HG03342 (cell line): Measurements from ENCODE around the gene CALN1.
"Not testable (repeated sequence)": the region's sequence is repeated elsewhere in the genome, so short reads cannot be mapped to it uniquely, and the experiment has no call there.

Source experiments
- ATAC-seq: cut with Tn5 transposase; IDR thresholded peaks from one replicate; pipeline ENCODE4 v1.9.1; 2021; ENCODE audit warnings: mild to moderate bottlenecking, moderate library complexity; ENCODE audit not compliant: unreplicated experiment

Gene CALN1

DNA sequence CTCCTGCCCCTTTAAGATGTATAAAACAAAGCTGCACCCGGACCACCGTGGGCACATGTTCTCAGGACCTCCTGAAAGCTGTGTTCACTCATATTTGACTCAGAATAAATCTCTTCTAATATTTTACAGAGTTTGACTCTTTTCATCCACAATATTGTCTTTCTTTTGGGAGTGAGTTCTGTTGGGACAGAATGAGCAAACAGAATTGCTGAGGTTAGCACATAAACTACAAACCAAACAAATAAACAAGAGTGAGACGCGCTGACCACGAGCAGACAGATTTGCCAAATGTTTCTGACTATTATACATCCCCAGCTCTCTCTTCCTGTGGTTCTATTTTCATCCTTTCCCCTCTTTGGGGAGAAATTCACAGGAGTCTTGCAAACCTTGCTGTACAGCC lies 526.7 kb downstream of the CALN1 start:
- no peak for ATAC-seq

GRCh38 chr7:71883415-71883814 lies 528.7 kb downstream of the CALN1 start:
- ATAC-seq, result no peak

DNA sequence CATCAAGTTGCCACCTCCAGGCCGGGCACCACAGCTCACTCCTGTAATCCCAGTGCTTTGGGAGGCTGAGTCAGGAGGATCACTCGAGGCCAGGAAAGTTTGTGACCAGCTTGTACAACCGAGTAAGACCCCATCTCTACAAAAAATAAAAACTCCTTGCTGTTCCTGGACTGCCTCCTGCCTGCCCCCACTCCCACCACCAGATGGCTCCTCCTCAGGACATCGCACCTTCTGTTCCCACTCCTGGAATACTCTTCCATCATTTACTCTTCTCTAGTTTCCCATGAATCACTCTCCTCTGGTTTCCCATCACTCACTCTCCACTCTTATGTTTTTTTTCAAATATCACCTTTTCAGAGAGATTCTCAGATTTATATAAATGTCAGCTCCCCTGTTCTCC lies 540.7 kb downstream of the CALN1 start:
- ATAC-seq, result no peak

DNA sequence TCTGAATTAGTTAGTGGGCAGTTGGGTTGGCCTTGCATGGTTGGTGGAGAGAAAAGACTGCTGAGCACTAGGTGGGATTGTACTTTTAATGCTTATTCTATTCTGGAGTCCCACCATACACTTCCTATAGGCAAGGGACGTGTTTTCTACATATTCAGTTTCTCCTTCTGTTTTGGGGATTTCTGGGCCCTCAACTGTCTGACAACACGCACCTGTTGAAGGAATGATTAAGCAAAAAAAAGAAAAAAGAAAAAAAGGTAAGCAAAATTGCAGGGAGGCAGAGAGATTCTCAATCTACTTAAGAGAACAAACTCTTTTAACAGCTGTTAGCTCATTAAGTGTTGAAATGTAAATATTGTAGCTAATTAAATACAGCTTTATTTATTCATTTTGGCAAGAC lies 541.3 kb downstream of the CALN1 start:
- no peak for ATAC-seq

- ATAC-seq, result no peak
Measured at GRCh38 chr7:71868797-71869196, 543.3 kb downstream of the CALN1 start.

GRCh38 chr7:71867626-71868025 lies 544.5 kb downstream of the CALN1 start:
- ATAC-seq, result no peak

DNA sequence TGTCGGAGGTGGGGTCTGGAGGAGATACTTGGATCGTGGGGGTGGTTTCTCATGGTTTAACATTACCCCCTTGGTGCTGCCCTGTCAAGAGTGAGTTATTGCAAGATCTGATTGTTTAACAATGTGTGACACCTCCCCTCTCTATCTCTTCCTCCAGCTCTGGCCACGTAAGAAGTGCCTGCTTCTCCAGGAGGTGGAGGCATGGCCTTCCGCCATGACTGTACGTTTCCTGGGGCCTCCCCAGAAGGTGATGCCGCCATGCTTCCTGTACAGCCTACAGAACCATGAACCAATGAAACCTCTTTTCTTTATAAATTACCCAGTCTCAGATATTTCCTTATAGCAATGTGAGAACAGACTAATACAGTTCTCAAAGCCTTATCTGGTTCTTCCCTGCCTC lies 547.0 kb downstream of the CALN1 start:
- no peak for ATAC-seq

- ATAC-seq, result no peak
Measured at GRCh38 chr7:71864130-71864529, 548.0 kb downstream of the CALN1 start.

- ATAC-seq, result no peak
Measured at GRCh38 chr7:71860572-71860971, 551.6 kb downstream of the CALN1 start.

DNA sequence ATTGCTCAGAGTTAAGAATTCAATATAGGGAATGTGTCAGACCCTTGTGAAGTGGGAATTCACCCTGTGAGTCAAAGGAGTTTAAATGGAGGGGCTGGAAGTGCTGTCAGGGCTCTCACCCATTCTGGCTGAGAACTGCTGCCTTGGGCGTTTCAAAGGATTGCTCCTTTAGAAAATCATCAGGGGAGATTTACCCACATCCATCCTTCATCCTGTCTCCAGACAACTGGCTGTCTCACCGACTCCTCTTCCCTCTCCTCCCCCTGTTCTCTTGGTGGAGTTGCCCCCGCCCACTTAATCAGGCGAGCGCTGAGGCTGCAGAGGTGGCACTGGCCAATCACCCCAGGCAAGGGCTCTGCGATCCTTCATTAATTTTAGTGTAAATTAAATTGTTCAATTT lies 554.8 kb downstream of the CALN1 start:
- no peak for ATAC-seq

DNA sequence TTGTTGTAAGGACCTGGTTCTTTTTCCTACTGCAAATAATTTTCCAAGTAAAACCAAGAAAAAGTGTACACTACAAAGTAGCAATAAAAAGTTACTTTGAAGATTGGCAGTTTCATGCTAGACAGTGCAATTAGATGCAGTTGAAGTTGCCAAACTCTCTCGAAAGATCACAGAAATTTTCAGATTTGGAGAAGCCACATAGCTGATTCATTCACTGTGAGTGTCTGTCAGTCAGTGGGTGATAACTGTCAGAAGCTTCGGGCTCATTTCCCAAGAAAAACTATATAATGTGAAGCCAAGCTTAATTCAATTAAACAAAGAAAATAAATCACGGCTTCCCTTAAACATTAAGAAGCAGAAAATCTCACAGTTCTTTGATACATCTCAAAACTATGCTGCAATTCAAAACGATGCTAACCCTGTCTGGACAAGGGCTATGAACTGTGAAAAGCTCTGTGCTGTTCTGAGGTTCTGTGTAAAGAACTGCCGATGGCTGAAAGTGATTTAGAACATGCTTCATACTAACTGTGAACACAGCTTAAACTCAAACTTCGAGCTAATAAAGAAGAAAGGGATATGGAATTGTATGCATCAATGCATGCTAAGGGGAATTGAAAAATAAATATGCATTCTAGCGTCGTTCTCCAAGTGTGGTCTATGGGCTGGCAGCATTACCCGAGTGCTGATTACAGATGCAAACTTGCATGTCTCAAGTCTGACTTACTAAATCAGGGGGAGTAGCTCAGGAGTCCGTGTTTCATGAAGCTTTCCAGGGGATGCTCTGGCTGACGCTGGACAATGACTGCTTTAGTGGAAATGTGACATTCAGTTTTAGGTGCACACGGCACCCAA lies 557.4 kb downstream of the CALN1 start:
- no peak for ATAC-seq

GRCh38 chr7:71851776-71852498 lies 560.2 kb downstream of the CALN1 start:
- ATAC-seq, result no peak

DNA sequence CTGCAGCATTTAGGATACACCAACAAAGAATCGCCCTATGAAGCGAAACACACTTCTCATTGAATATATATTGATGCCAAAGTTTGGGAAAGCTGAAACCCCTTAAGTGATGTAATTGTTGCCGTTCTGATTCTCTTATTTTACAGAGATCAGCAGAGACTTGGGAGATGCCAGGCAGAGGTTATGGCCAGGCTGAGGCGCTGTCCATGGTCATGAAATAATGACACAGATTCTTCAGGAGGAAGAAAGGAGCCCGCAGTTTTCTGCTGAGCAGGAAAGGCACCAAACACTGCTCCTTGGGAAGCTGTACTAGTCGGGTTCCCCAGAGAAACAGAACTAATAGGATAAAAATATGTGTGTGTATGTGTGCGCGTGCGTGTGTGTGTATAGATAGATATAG lies 566.0 kb downstream of the CALN1 start:
- ATAC-seq, result no peak

GRCh38 chr7:71843676-71844075 lies 568.5 kb downstream of the CALN1 start:
- ATAC-seq, result no peak

DNA sequence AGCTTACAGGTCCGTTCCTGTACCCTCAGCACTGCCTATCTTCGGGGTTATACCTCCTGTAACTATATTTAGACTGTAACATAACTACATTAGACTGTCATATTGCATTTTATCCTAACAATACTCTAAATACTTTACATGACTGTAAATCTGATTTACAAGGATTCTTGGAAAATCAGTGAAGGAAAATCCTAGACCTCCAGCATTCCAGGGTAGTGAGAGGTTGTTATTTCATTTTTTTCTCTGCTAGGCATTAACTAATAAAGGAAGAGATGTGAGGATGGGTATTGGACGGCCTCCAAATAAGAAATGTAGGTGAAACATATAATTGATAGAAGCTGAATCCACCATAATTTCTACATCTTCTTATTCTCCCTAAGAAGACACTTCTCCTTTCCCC lies 569.4 kb downstream of the CALN1 start:
- ATAC-seq, result no peak

DNA sequence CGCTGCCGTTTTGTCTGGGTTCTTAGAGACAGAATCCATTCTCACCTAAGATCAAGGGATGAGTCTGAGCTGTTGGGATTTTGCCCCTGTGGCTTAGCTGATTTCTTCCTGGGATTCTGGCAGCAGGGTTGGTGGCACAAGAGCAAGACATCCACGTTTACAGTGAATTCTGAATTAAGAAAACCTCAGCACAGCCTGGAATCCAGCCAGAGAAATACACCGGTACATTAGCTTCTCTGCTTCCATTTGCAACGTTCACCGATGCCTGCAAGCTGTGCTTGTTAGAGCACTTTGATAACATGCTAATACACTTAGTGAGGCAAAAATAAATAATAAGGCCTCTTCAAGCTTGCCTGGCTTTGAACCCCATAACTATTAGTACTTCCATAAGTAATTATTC lies 569.8 kb downstream of the CALN1 start:
- no peak for ATAC-seq

DNA sequence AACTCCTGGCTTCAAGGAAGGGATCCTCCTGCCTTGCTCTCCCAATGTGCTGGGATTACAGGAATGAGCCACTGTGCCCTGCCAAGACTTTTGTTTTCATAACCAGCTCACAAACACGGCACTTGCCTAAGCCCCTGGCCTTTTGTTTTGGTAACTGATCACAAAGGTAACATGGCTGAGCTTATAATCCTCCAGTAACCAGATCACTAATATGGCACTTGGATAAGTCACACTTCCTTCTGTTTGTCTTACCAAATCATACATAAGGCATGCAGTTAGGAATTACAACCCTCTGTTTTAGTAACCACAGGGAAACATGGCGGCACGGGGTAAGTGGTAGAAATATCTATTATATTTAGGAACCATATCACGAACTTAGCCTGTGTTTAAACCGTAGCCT lies 577.1 kb downstream of the CALN1 start:
- no peak for ATAC-seq

DNA sequence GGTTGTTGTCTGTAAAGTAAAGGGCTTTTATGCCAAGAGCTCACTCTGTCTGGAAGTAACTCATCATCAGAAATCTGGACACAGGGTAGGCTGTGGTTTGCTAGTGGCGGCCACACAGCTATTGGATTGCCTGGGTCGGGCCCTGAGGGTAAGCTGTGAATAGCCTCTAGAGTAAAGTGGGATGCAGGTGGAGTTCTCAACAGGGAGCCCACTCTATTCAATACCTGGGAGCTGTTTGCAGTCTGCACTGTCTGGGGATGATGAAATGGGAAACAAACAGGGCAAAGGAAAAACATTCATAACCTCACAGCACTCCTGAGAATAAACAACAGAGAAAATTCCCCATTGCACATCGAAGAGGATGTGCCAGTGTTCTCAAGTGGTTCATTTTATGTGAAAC lies 582.6 kb downstream of the CALN1 start:
- ATAC-seq, result no peak

- no peak for ATAC-seq
Measured at GRCh38 chr7:71828361-71828760, 583.8 kb downstream of the CALN1 start.

- no peak for ATAC-seq
Measured at GRCh38 chr7:71826141-71826540, 586.0 kb downstream of the CALN1 start.

DNA sequence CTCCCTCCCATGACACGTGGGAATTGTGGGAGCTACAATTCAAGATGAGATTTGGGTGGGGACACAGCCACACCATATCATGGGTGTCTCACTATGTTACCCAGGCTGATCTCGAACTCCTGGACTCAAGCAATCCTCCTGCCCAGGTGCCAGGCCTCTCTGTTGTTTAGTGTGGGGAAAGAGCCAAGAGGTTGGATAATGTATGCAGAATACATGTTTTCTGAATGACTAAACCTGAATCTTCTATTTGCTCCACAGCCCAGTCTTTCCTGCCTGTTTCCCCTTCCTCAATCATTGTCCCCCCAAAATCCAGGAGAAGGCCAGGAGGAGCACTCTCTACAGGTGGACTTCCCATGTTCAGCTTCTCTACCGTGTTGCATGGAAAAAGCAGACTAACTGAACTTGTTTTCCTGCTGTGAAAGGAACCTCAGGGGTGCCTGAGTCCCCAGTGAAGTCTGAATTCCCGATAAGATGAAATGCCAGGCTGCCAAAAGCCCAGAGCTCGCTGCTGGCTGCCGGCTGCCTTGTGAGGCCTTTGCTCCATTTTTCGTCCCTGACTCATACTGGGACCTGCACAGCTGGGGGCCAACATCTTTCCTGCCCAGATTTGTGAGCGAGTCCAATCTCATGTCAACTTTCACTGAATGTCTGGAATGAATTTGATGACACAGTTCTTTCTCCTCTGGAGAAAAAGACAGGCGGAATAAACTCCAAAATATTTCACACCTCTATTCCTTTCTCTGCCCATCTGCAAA lies 588.0 kb downstream of the CALN1 start:
- no peak for ATAC-seq

DNA sequence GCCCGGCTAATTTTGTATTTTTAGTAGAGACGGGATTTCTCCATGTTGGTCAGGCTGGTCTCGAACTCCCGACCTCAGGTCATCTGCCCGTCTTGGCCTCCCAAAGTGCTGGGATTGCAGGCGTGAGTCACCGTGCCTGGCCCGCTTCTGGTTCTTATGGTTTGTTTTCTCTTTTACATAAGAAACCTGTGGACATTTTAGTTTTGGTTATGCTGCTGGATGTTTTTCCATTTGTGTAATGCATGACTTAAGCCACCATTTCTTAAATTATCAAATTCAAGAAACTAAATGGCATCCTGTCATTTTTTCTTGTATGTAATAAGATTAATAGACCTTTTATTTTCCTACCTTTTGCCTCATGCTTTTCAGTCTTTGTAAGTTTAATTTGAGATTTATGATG lies 589.7 kb downstream of the CALN1 start:
- ATAC-seq, result not testable (repeated sequence)
